GM12878 (cell line): ENCODE measurements around the gene ROBO1. TPM values are rescaled to one million over a fixed set of nuclear protein-coding genes. Genes with fewer than 3 reads are reported as not detected.

Experiments used
- ATAC-seq: fragments of 200-7000 bp; cut with Tn5 transposase; 3 replicates; pipeline ENCODE4 v1.9.1; 2020; ENCODE audit warnings: mild to moderate bottlenecking, moderate library complexity
- BruUV-seq: library from RNA; stranded (reverse); fragments of 400-500 nt; replicated peaks from 2 replicates; lab custom pipeline; 2021; lab: Mats Ljungman, UMichigan
- CTCF ChIA-PET: fragments of 300-600 bp; sonication (Branson Sonifier 250); formaldehyde crosslinking; extraction: SDS; loops from one replicate; lab custom pipeline; 2021; ENCODE audit warnings: inconsistent platforms; lab: Yijun Ruan, JAX
- POLR2A ChIA-PET: fragments of 350-600 bp; formaldehyde crosslinking; extraction: SDS; loops from one replicate; lab custom pipeline; 2021; ENCODE audit warnings: inconsistent platforms; lab: Charles Lee
- RAD21 ChIA-PET: fragments of 300-600 bp; sonication (Branson Sonifier 250); formaldehyde crosslinking; loops from one replicate; lab custom pipeline; 2023; ENCODE audit warnings: antibody characterized with exemption; ENCODE audit not compliant: unreplicated experiment; lab: Charles Lee
- SMC1A ChIA-PET: fragments of 300-600 bp; sonication (Branson Sonifier 250); formaldehyde crosslinking; loops from one replicate; lab custom pipeline; 2023; ENCODE audit not compliant: unreplicated experiment, uncharacterized antibody; lab: Charles Lee
- DNase-seq: peaks from one replicate; pipeline ENCODE4 v3.0.0-alpha.2; 2011; ENCODE audit warnings: low read depth, low spot score
- FAIRE-seq: peaks from 3 replicates; lab custom pipeline; 2011; peaks lifted over from hg19 to GRCh38; lab: Jason Lieb, UNC
- H2AFZ ChIP-seq: 2 replicates; pipeline ENCODE4 v1.6.0; 2011; ENCODE audit warnings: low read depth, low read length, control low read depth; ENCODE audit not compliant: control insufficient read depth
- H3K27ac ChIP-seq: 2 replicates; pipeline ENCODE4 v1.5.1; 2011; ENCODE audit warnings: control low read depth; ENCODE audit not compliant: control insufficient read depth, insufficient read depth
- H3K27me3 ChIP-seq, 2 experiments: replicated peaks in 1 of 2; 2 replicates each; pipeline versions ENCODE4 v1.6.0 to v1.6.1; 2011; ENCODE audit warnings: low read length in 1 of 2; ENCODE audit not compliant: control insufficient read depth in 2 of 2, insufficient read depth in 2 of 2
- H3K36me3 ChIP-seq, 2 experiments: 2 replicates each; pipeline ENCODE4 v1.5.1; 2011; ENCODE audit warnings: low read length in 1 of 2; ENCODE audit not compliant: control insufficient read depth in 2 of 2, insufficient read depth in 2 of 2
- H3K4me1 ChIP-seq: 2 replicates; pipeline ENCODE4 v1.6.1; 2011; ENCODE audit warnings: mild to moderate bottlenecking, low read length, moderate library complexity, mixed read lengths; ENCODE audit not compliant: control insufficient read depth, insufficient read depth
- H3K4me2 ChIP-seq: 2 replicates; pipeline ENCODE4 v1.6.0; 2011; ENCODE audit warnings: control low read depth; ENCODE audit not compliant: control insufficient read depth, insufficient read depth
- H3K4me3 ChIP-seq: fragments of 200-600 bp; sonication (generic); 2 replicates; pipeline ENCODE4 v1.5.1; 2016
- H3K79me2 ChIP-seq: 2 replicates; pipeline ENCODE4 v1.6.0; 2011; ENCODE audit warnings: low read length; ENCODE audit not compliant: control insufficient read depth, insufficient read depth
- H3K9ac ChIP-seq: 2 replicates; pipeline ENCODE4 v1.8.0; 2011; ENCODE audit warnings: low read length, control low read depth, mixed read lengths; ENCODE audit not compliant: control insufficient read depth, insufficient read depth
- H3K9me3 ChIP-seq: replicated peaks from 3 replicates; pipeline ENCODE4 v1.5.1; 2011; ENCODE audit warnings: mild to moderate bottlenecking, low read length; ENCODE audit not compliant: control insufficient read depth, insufficient read depth
- H4K20me1 ChIP-seq: 2 replicates; pipeline ENCODE4 v1.6.0; 2011; ENCODE audit not compliant: control insufficient read depth, insufficient read depth
- CEBPB ChIP-seq, 2 experiments: fragments of 150-350 bp in 1 of 2; IDR thresholded peaks; 2 replicates each; pipeline ENCODE4 v1.6.1; 2012 to 2014; ENCODE audit warnings: low read depth in 2 of 2, low read length in 2 of 2, borderline replicate concordance in 1 of 2, inconsistent platforms in 1 of 2
- CREB1 ChIP-seq: IDR thresholded peaks from 2 replicates; pipeline ENCODE4 v1.6.1; 2012; ENCODE audit warnings: low read depth, mild to moderate bottlenecking, inconsistent platforms
- HCFC1 ChIP-seq: fragments of 150-350 bp; IDR thresholded peaks from 2 replicates; pipeline ENCODE4 v1.6.1; 2014; ENCODE audit warnings: low read length
- JUNB ChIP-seq: IDR thresholded peaks from 2 replicates; pipeline ENCODE4 v1.6.1; 2016; ENCODE audit warnings: antibody characterized with exemption, mild to moderate bottlenecking
- NBN ChIP-seq: fragments of 450-650 bp; IDR thresholded peaks from 2 replicates; pipeline ENCODE4 v1.6.1; 2016
- NFXL1 ChIP-seq: fragments of 450-650 bp; IDR thresholded peaks from 2 replicates; pipeline ENCODE4 v1.6.1; 2017; ENCODE audit warnings: antibody characterized with exemption, mild to moderate bottlenecking, borderline replicate concordance
- POLR2AphosphoS2 ChIP-seq: IDR thresholded peaks from 2 replicates; pipeline ENCODE4 v1.6.1; 2011; ENCODE audit warnings: low read depth, mild to moderate bottlenecking, low read length, improper control_type of control experiment, moderate library complexity
- RB1 ChIP-seq: fragments of 450-650 bp; formaldehyde crosslinking; IDR thresholded peaks from 2 replicates; pipeline ENCODE4 v1.6.1; 2017; ENCODE audit warnings: mild to moderate bottlenecking, borderline replicate concordance
- TARDBP ChIP-seq: IDR thresholded peaks from 2 replicates; pipeline ENCODE4 v1.6.1; 2016; ENCODE audit warnings: borderline replicate concordance
- USF1 ChIP-seq: IDR thresholded peaks from 2 replicates; pipeline ENCODE4 v1.6.1; 2011; ENCODE audit warnings: borderline replicate concordance, low read depth, mild to moderate bottlenecking, moderate library complexity, mixed read lengths, low read length; ENCODE audit not compliant: insufficient read depth; ENCODE audit errors: extremely low read length
- YY1 ChIP-seq: IDR thresholded peaks from 2 replicates; pipeline ENCODE4 v1.6.1; 2011; ENCODE audit warnings: low read depth, mild to moderate bottlenecking, low read length
- ZNF217 ChIP-seq: fragments of 450-650 bp; IDR thresholded peaks from 2 replicates; pipeline ENCODE4 v1.6.1; 2017; ENCODE audit warnings: antibody characterized with exemption, mild to moderate bottlenecking
- WGBS: methylation state at CpG from one replicate; pipeline ENCODE4 v1.1.6; 2016; ENCODE audit warnings: low lambda C conversion rate; ENCODE audit not compliant: insufficient replicate concordance, insufficient coverage; ENCODE audit errors: missing lambda C conversion rate; 5-methylcytosine and 5-hydroxymethylcytosine counted together
- in situ Hi-C: fragments of 300-500 bp; cut with MboI; formaldehyde crosslinking; loops from 9 replicates; pipeline ENCODE4 v1.14.3; 2018; ENCODE audit warnings: mixed read lengths
- intact Hi-C: fragments of 100-400 bp; cut with micrococcal nuclease; formaldehyde crosslinking; loops from one replicate; pipeline ENCODE4 v1.14.2; 2022; ENCODE audit not compliant: unreplicated experiment
- polyA plus RNA-seq, 11 experiments: library from polyadenylated mRNA; depleted of rRNA in 4 of 11; unstranded in 6 of 11; stranded (reverse) in 5 of 11; fragments of >200 nt; fragmentation: Nextera tagmentation in 4 of 11; fragmentation: Illumina TruSeq in 1 of 11; extraction: Ambion mirVana in 4 of 11; extraction: Trizol in 1 of 11; gene quantifications; 1 replicate in 1 of 11; 2 replicates in 10 of 11; pipeline versions ENCODE4 v1.2.1 to v1.2.3, GENCODE V29; 2011 to 2016; ENCODE audit warnings: inconsistent platforms in 2 of 11, missing spikeins in 2 of 11, low read depth in 1 of 11
- total RNA-seq, 4 experiments: library from RNA; depleted of rRNA in 3 of 4; stranded (reverse); fragments of >200 nt in 3 of 4; fragmentation: Illumina TruSeq in 1 of 4; extraction: Trizol in 1 of 4; gene quantifications; 2 replicates each; pipeline versions ENCODE4 v1.2.1 to v1.2.3, GENCODE V29; 2013 to 2021

Gene ROBO1
- total and polyA plus RNA-seq, 10 of the 15 experiments (the other 5 are each of a cell fraction or from before 2014, with no cell fraction given), result 0.29 to 46.5 (median 1.2) TPM

GRCh38 chr3:79230266-79230665 is 537.5 kb downstream of the ROBO1 start:
- no peak for DNase-seq
- ChIA-PET CTCF (interaction anchor here (1.5 kb wide), 1 partner anchor 23 kb away, joined by 3 read pairs; no protein-coding TSS in a partner anchor), POLR2A (no interaction called here), RAD21 (no interaction called here), SMC1A (no interaction called here)
- TF ChIP-seq HCFC1 (no peak), JUNB (no peak), TARDBP (no peak), NFXL1 (no peak), POLR2AphosphoS2 (no peak), USF1 (no peak), CEBPB (IDR thresholded peaks at IDR 0.05; ENCODE audit: borderline replicate concordance in 1 of 2, low read depth in 2 of 2, low read length in 2 of 2) (no peak), RB1 (no peak), YY1 (no peak), ZNF217 (no peak), NBN (no peak), CREB1 (no peak)
- WGBS, result 39% methylated on average over 1 of the region's 1 CpG
- Histone ChIP-seq H4K20me1 (no peaks in the 10 kb centered on the region), H2AFZ (no peak overlapping the region), H3K36me3 (no peaks in the 10 kb centered on the region), H3K4me2 (no peak overlapping the region), H3K4me1 (no peaks in the 10 kb centered on the region), H3K4me3 (no peak overlapping the region), H3K79me2 (no peaks in the 10 kb centered on the region), H3K9me3 (no peaks in the 10 kb centered on the region), H3K9ac (no peak overlapping the region), H3K27me3 (no peaks in the 10 kb centered on the region), H3K27ac (no peak overlapping the region)
- no TSS peak for BruUV-seq
- intact Hi-C loops, result no loop called here
- in situ Hi-C loops, result no loop called here
- no peak for FAIRE-seq
- ATAC-seq, result no peak
